Mucosa of descending colon (tissue), 3 donors: ENCODE measurements around the gene CBFA2T3. TPM values are rescaled to one million over a fixed set of nuclear protein-coding genes. Genes with fewer than 3 reads are reported as not detected.

ENCODE experiments used
- ATAC-seq: fragments of 200-7000 bp; cut with Tn5 transposase; one replicate; pipeline ENCODE4 v1.9.1; 2020; ENCODE audit warnings: mild to moderate bottlenecking, moderate library complexity
- DNase-seq, 3 donors: peaks; one replicate each; pipeline ENCODE4 v3.0.0-alpha.2; 2020
- H3K36me3 ChIP-seq: fragments of 200-600 bp; one replicate; pipeline ENCODE4 v1.8.0; 2021; ENCODE audit warnings: low read depth, mild to moderate bottlenecking
- H3K4me1 ChIP-seq: fragments of 200-600 bp; one replicate; pipeline ENCODE4 v1.8.0; 2021; ENCODE audit warnings: low read depth, mild to moderate bottlenecking
- H3K4me3 ChIP-seq: fragments of 200-600 bp; one replicate; pipeline ENCODE4 v1.8.0; 2021; ENCODE audit warnings: mild to moderate bottlenecking
- H3K9me3 ChIP-seq: fragments of 200-600 bp; one replicate; pipeline ENCODE4 v1.8.0; 2021; ENCODE audit warnings: mild to moderate bottlenecking
- intact Hi-C, 2 donors: fragments of 100-400 bp; cut with DNase I in 1 of 2; cut with micrococcal nuclease in 1 of 2; formaldehyde crosslinking; loops; one replicate each; pipeline versions ENCODE4 v1.11.0 to v1.11.1; 2022; cut with DNase I, micrococcal nuclease
- total RNA-seq, 3 donors: library from RNA; stranded (reverse); fragmentation: NEBNext Ultra II Directional in 2 of 3; extraction: Animal tissue kit (Norgen Biotek cat#: 25700) in 2 of 3; gene quantifications; one replicate each; pipeline versions ENCODE4 v1.2.1 to v1.2.4, GENCODE V29; 2021 to 2023
- TF ChIP-seq, protein P1 (sequence below): fragments of 200-600 bp; IDR thresholded peaks from one replicate; pipeline ENCODE4 v1.8.0; 2022; ENCODE audit warnings: antibody characterized with exemption, mild to moderate bottlenecking
- donor health status: DM: no; HTN: no; CAD: no; lungs with moderate emphysema.
- donor health status: DM: no; HTN: no; CAD: no.
- donor health status: DM: no; HTN: yes; CAD: no.

The CBFA2T3 gene
- total RNA-seq, 3 donors from 2014 or later, result 6.9 to 12.8 (median 8.4) TPM

DNA sequence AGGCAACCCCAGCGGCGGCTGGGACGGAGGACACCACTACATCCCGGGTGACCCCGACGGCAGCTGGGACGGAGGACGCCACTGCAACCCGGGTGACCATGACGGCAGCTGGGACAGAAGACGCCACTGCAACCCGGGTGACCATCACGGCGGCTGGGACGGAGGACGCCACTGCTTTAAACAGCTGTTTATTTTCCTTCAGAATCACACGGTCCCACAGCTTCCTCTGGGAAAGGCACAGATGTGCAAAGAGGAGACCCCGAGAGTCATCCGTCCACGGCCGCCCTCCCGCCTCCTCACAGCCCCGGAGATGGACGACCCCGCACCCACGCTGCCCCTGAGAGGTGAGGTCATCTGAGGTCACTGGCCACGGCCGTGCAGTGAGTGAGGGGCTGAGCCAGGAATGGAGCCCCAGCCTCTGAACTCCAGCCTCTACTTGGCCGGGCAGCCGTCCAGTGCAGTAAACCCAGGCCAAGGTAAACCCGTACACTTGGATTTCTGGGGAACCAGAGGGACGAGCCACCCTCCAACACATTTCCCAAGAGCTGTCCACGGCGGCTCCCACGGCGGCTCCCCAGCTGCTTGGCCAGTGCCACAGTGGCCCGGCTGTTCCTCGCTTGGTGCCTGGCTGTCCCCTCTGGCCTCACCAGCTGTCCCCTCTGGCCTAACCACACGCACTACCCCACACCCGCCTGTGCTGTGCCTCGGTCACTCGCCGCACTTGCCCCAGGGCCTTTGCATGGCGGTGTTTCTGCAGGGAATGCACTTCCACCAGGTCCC is 67.4 kb downstream of the CBFA2T3 start:
- TF ChIP-seq, protein P1, sequence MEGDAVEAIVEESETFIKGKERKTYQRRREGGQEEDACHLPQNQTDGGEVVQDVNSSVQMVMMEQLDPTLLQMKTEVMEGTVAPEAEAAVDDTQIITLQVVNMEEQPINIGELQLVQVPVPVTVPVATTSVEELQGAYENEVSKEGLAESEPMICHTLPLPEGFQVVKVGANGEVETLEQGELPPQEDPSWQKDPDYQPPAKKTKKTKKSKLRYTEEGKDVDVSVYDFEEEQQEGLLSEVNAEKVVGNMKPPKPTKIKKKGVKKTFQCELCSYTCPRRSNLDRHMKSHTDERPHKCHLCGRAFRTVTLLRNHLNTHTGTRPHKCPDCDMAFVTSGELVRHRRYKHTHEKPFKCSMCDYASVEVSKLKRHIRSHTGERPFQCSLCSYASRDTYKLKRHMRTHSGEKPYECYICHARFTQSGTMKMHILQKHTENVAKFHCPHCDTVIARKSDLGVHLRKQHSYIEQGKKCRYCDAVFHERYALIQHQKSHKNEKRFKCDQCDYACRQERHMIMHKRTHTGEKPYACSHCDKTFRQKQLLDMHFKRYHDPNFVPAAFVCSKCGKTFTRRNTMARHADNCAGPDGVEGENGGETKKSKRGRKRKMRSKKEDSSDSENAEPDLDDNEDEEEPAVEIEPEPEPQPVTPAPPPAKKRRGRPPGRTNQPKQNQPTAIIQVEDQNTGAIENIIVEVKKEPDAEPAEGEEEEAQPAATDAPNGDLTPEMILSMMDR, result no peak
- H3K4me1 ChIP-seq, result no peaks in the 10 kb centered on the region

DNA sequence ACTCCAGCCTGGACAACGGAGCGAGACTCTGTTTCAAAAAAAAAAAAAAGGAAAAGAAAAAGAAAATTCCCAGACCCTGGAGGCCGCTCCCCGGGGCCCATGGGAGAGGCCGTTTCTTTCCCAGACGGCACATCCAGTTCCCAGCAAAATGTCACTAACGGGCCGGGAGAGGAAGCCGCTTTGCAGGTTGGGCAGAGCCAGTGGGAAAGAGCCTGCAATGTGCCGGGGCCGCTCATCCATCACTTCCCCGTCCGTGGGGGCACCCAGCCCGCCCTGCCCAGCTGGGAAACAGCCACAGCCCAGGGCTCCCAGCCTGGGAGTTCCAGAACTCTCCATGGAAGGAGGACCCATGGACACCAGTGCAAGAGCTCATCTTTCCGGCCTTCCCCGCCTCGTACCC is 68.7 kb downstream of the CBFA2T3 start:
- Histone ChIP-seq H3K4me3 (no peak overlapping the region), H3K9me3 (no peaks in the 10 kb centered on the region), H3K36me3 (no peaks in the 10 kb centered on the region), H3K4me1 (no peaks in the 10 kb centered on the region)
- TF ChIP-seq, protein P1, result no peak
- intact Hi-C loops, result no loop called here
- DNase-seq (no peak), ATAC-seq (no peak)

More for the DNA sequence above, 67.4 kb downstream of the CBFA2T3 start:
- intact Hi-C loops, result no loop called here
- Histone ChIP-seq H3K4me3 (no peak overlapping the region), H3K36me3 (no peaks in the 10 kb centered on the region), H3K9me3 (no peaks in the 10 kb centered on the region)
- no peak for ATAC-seq
- DNase-seq, result no peak

DNA sequence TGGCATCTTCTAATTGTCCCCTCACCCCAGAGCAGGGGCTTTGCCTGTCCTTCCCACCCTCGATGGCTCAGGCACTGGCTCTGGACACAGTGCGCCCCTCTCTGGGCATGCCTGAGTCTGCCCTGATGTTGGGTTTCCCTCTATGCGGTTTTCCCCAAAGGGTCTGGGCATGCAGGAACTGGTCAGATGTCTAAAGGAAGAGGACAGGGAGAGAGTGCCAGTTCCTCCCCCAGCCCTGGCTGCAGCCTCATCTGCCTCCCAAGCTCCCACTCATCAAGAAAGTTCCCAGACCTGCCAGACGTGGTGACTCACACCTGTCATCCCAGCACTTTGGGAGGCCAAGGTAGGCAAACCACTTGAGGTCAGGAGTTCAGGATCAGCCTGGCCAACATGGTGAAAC is 69.2 kb downstream of the CBFA2T3 start:
- Histone ChIP-seq H3K4me3 (no peak overlapping the region), H3K4me1 (no peaks in the 10 kb centered on the region), H3K36me3 (no peaks in the 10 kb centered on the region), H3K9me3 (no peaks in the 10 kb centered on the region)
- ATAC-seq (no peak), DNase-seq (no peak)
- intact Hi-C loops, result no loop called here
- TF ChIP-seq, protein P1, result no peak

DNA sequence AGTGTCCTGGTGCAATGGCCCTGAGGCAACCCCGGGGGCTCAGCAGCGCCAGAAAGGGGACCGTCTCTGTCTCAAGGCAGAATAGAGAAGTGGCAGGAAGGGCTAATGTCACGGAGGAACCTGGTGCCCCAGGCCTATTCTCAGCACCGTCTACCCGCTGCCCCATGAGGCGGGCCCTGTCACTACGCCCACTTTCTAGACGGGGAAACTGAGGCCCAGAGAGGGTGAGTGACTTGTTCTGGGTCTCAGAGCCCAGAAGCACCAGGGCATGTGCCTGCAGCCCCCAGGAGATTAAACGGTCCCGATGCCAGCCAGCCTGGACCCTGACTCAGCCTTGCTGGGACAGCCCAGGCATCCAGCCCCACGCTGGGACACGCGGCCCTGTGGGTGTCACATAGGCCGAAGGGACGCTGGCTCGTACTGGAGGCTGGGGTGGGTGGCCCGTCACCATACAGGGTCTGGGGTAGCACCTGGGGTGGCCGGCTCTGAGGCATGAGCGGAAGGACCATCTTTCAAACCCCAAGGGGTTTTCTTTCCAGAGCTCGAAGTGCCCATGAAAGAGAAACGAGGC is 70.4 kb downstream of the CBFA2T3 start:
- DNase-seq (no peak), ATAC-seq (no peak)
- no peak overlapping the region for H3K4me3 ChIP-seq
- no peaks in the 10 kb centered on the region for H3K36me3 ChIP-seq
- intact Hi-C loops, result no loop called here
- TF ChIP-seq, protein P1, result no peak
- no peaks in the 10 kb centered on the region for H3K4me1 ChIP-seq
- H3K9me3 ChIP-seq, result no peaks in the 10 kb centered on the region

DNA sequence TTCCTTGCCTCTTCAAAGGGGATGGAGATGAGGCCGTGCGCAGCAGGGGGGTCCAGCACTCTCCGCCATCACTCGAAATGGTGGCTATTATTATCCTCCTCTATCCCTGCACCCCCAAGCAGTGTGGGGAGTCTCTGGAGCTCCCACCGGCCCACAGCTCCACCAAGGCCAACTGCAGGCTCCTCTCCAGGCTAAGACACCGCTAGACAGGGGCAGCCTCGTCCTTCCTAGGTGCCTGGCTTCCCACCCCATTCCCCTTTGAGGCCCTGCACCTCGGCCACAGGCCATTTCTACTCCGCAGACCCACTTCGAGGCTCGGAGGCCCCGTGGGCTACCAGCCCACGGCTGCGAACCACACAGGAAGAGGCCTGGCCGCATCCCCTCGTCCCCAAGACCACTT is 71.0 kb downstream of the CBFA2T3 start:
- TF ChIP-seq, protein P1, result no peak

More for the DNA sequence above, 71.0 kb downstream of the CBFA2T3 start:
- H3K9me3 ChIP-seq, result no peaks in the 10 kb centered on the region
- H3K4me1 ChIP-seq, result no peaks in the 10 kb centered on the region
- DNase-seq (no peak), ATAC-seq (no peak)
- intact Hi-C loops, result no loop called here
- no peak overlapping the region for H3K4me3 ChIP-seq
- H3K36me3 ChIP-seq, result no peaks in the 10 kb centered on the region
